ENCODE results near the gene SORCS2.

DNA sequence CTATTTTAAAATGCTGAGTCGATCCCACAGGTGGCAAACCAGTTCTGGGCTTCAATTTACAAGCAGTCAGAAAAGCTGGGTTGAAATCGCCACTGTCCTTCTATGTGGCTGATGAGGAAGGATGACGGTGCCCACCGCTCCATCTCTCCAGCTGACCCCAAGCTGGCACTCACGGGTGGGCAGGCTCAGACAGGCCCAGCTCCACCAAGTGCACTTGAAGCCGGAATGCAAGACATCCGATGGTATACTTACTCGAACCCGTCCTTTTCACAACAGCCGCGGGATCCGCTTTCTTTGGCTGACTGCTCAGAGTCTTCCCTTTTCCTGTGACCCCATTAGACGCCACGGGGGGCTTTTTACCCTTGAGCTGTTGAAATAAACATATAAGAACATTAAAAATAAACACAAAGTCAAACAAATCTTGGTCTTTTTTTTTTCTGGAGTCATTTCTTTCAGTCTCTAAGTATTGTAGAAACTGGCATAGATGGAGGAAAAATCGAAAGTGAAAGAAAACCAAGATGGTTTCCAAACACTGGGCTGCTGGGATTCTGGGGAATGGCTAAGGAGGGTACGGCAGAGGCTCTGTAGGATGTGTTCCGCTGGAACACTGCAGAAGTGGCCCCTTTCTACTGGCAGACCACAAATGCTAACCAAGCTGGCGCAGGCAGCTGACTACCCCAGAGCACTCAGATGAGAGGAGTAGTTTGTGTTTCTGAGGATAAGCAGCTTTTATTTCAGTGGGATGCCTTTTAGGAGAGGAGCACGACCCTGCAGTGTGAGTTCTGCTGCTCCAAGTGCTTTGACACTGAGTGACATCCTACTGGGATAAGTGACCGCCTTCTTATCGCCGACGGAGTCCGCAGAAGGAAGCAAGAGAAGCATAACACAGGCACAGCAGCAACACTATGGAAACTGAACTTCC is 586.4 kb downstream of the SORCS2 start:
- TF ChIP-seq POLR2A (IDR thresholded peaks at IDR 0.05) = no peak
- no peak for TF ChIP-seq POLR2AphosphoS5 (IDR thresholded peaks at IDR 0.05)
